K562 (cell line): ENCODE data around the gene HYAL1. TPM values are rescaled to one million over a fixed set of nuclear protein-coding genes. Genes with fewer than 3 reads are reported as not detected.

Experiments used
- ARID4B ChIP-seq: sonication (generic); formaldehyde crosslinking; IDR thresholded peaks from 2 replicates; pipeline ENCODE4 v1.8.0; 2022; ENCODE audit warnings: mild to moderate bottlenecking, missing genetic modification reagents
- CREB3L1 ChIP-seq: fragments of 450-650 bp; IDR thresholded peaks from 2 replicates; pipeline ENCODE4 v1.6.1; 2014; ENCODE audit warnings: low read depth, mild to moderate bottlenecking, moderate library complexity, borderline replicate concordance
- HCFC1 ChIP-seq: IDR thresholded peaks from 2 replicates; pipeline ENCODE4 v1.6.1; 2012; ENCODE audit warnings: low read depth, low read length, improper control_type of control experiment
- PCBP1 ChIP-seq: fragments of 200-400 bp; formaldehyde crosslinking; IDR thresholded peaks from 2 replicates; pipeline ENCODE4 v1.6.1; 2018; ENCODE audit warnings: mild to moderate bottlenecking, low read depth, low read length; ENCODE audit not compliant: poor library complexity, severe bottlenecking
- TFE3 ChIP-seq: fragments of 450-650 bp; formaldehyde crosslinking; IDR thresholded peaks from 2 replicates; pipeline ENCODE4 v1.4.0; 2020; ENCODE audit warnings: mild to moderate bottlenecking, mixed read lengths
- ZNF318 ChIP-seq, 2 experiments: fragments of 450-650 bp; IDR thresholded peaks; 2 replicates each; pipeline ENCODE4 v1.6.1; 2016; ENCODE audit warnings: mild to moderate bottlenecking in 2 of 2, borderline replicate concordance in 1 of 2, low read depth in 1 of 2, moderate library complexity in 1 of 2
- ZNF766 ChIP-seq: fragments of 200-800 bp; sonication (Bioruptor generic); conservative IDR thresholded peaks from 2 replicates; pipeline ENCODE4 v1.6.1; 2016; ENCODE audit warnings: missing genetic modification characterization, missing compliant biosample characterization
- polyA plus RNA-seq, 8 experiments: library from polyadenylated mRNA; depleted of rRNA in 4 of 8; stranded (reverse) in 5 of 8; unstranded in 3 of 8; fragments of >200 nt; fragmentation: Nextera tagmentation in 2 of 8; fragmentation: Illumina TruSeq in 1 of 8; extraction: Ambion mirVana in 2 of 8; extraction: Trizol in 1 of 8; gene quantifications; 2 replicates each; pipeline versions ENCODE4 v1.2.1 to v1.2.3, GENCODE V29; 2011 to 2014; ENCODE audit warnings: inconsistent platforms in 1 of 8, missing spikeins in 1 of 8
- total RNA-seq, 7 experiments: library from RNA; depleted of rRNA in 6 of 7; stranded (reverse); fragments of >200 nt in 6 of 7; fragmentation: Illumina TruSeq in 2 of 7; extraction: Trizol in 2 of 7; gene quantifications; 2 replicates each; pipeline versions ENCODE4 v1.2.1 to v1.2.3, GENCODE V29; 2011 to 2021; ENCODE audit warnings: low replicate concordance in 1 of 7

Gene HYAL1
- total and polyA plus RNA-seq, 9 of the 15 experiments (the other 6 are each of a cell fraction or from before 2014, with no cell fraction given), result 1.4 to 8.5 (median 4.7) TPM

- TF ChIP-seq ARID4B (CRISPR knock-in tag) (peak; percentile 94), ZNF766 (peak; percentile 76), CREB3L1 (peak; percentile 89; the same call in 1 of the 2 replicates), ZNF318 (IDR thresholded peaks at IDR 0.05; ENCODE audit: borderline replicate concordance in 1 of 2, low read depth in 1 of 2) (no peak), PCBP1 (peak; percentile 31), HCFC1 (peak; percentile 98), TFE3 (CRISPR knock-in tag) (0 out of 2 replicates have a peak, but pooled peaks have one; percentile 8)
Observed at GRCh38 chr3:50350527-50351322, 47.4 kb upstream of the HYAL1 start, which contains the start of the genes CYB561D2 and NPRL2 (continued).
